ENCODE measurements around the gene IFITM2. TPM values are rescaled to one million over a fixed set of nuclear protein-coding genes. Genes with fewer than 3 reads are reported as not detected.

The IFITM2 gene
- total and polyA plus RNA-seq, 2 donors (not counting 1 experiment from before 2014, with no cell fraction given) = 51.2 to 714 TPM

DNA sequence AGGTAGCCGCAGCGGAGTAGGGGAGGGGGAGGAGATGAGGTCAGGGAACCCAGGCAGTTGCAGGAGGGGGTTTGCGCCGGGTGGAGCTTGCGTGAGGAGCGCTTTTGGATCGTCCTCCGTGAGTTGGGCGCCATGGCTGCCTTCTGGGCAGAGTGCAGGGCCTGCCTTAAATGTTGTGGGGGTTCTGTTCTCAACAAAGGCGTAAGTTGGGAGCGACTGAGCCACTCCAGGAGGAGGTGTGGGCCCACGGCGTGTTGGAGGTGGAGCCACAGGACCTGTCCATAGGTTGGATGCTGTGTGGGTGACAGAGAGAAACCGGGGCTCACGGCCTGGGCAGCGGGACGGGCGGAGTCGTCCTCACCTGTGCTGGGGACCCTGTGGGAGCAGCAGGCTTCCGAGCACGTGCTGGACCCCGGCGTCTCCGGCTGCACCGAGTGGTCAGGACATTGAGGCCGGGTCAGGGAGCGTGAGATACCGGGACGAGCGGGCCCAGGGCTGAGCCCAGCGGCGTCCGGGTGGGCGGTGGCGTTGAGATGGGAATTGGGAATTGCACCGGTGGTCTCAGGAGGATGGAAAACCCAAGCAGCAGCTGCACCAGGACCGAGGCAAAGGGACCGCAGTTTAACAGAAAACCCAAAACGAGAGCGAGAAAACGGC, 19.7 kb upstream of the IFITM2 start:
- H4K20me1 ChIP-seq (ENCODE audit: control insufficient read depth, extremely low read depth, insufficient read depth, low read length) = no peaks in the 10 kb centered on the region
- no peak overlapping the region for H3K27ac ChIP-seq (ENCODE audit: insufficient read depth, low read length)
- H3K4me1 ChIP-seq (ENCODE audit: control insufficient read depth, extremely low read depth, insufficient read depth, low read length) = no peaks in the 10 kb centered on the region
- H2AFZ ChIP-seq (ENCODE audit: low read length) = no peak overlapping the region
- DNase-seq (ENCODE audit: low read depth in 2 of 2) = no peak
- no peaks in the 10 kb centered on the region for H3K36me3 ChIP-seq (ENCODE audit: control insufficient read depth, insufficient read depth, low read length)
- peak overlapping the region; percentile 39 for H3K4me2 ChIP-seq (ENCODE audit: extremely low read depth, insufficient read depth, low read length)
- no peaks in the 10 kb centered on the region for H3K9me3 ChIP-seq (ENCODE audit: control insufficient read depth, insufficient read depth, low read depth, low read length)
- H3K79me2 ChIP-seq (ENCODE audit: control insufficient read depth, insufficient read depth, low read length) = no peaks in the 10 kb centered on the region
- peaks cover 5% of the 10 kb centered on the region for H3K27me3 ChIP-seq (ENCODE audit: control insufficient read depth, insufficient read depth, low read length)
- TF ChIP-seq, protein P1, sequence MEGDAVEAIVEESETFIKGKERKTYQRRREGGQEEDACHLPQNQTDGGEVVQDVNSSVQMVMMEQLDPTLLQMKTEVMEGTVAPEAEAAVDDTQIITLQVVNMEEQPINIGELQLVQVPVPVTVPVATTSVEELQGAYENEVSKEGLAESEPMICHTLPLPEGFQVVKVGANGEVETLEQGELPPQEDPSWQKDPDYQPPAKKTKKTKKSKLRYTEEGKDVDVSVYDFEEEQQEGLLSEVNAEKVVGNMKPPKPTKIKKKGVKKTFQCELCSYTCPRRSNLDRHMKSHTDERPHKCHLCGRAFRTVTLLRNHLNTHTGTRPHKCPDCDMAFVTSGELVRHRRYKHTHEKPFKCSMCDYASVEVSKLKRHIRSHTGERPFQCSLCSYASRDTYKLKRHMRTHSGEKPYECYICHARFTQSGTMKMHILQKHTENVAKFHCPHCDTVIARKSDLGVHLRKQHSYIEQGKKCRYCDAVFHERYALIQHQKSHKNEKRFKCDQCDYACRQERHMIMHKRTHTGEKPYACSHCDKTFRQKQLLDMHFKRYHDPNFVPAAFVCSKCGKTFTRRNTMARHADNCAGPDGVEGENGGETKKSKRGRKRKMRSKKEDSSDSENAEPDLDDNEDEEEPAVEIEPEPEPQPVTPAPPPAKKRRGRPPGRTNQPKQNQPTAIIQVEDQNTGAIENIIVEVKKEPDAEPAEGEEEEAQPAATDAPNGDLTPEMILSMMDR (conservative IDR thresholded peaks at IDR 0.05 in 1 of 2, IDR thresholded peaks at IDR 0.05 in 1 of 2; ENCODE audit: low read depth in 1 of 2, low read length in 2 of 2) = no peak
- no peak for TF ChIP-seq EZH2 (IDR thresholded peaks at IDR 0.05; ENCODE audit: low read length, missing control alignments)
- no peak overlapping the region for H3K9ac ChIP-seq (ENCODE audit: insufficient read depth, low read length)
- H3K4me3 ChIP-seq (replicated peaks in 1 of 4; ENCODE audit: control extremely low read depth in 1 of 4, insufficient read depth in 1 of 4, low read depth in 3 of 4, low read length in 4 of 4) = peak overlapping the region in 3 of 4 experiments; percentile 11 to 59 (median 40)

DNA sequence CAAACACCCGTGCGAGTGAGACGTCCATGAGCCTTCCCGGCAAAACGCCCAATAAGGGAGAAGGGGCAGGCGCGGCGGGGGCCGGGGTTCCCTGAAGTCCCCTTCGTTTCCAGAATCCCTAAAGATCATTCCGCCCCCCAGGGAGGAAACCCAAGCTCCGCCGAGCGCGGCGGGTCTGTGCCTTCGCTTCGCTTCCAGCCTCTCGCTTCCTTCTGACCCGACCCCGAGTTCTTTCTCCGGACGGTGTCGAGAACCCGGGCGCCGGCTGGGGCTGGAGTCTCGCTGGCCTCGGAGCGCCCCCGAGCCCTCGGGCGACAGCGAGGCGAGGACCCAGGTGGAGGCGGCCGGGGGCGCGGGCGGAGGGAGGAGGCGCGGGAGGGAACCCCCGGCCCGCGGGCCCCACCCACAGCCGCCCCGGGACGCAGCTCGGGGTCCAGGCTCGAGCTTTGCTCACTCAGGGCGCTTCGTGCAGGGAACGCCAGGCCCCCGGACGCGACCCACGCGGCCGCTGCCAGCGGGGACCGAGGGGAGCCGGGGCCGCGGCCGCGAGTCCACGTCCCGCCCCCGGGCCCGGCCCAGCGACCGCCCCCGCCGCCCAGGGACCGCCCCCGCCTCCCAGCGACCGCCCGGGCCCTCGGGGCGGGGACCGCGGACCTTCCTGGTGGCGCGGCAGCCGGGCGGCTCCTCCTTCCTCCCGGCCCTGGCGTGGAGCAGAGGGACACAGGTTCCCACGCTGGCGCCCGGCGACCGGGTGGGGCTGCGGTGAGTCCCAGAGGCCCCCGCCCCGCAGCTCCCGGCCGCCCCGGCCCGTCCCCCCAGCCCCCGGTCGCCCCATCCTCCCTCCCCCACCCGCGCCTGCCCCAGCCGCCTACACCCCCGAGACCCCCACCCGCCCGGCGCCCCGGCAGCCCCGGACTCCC, 18.9 kb upstream of the IFITM2 start, which contains the start of gene PGGHG:
Gene PGGHG (plus strand): TSS at position 649 of the 920 bp plus-strand sequence. CDS start 691 bp downstream, outside the sequence.
- Histone ChIP-seq H3K27me3 (ENCODE audit: control insufficient read depth, insufficient read depth, low read length) (peaks cover 5% of the 10 kb centered on the region), H3K4me3 (replicated peaks in 1 of 4; ENCODE audit: control extremely low read depth in 1 of 4, insufficient read depth in 1 of 4, low read depth in 3 of 4, low read length in 4 of 4) (peak within 1 kb of the TSS; percentile 11 to 59 (median 37)), H4K20me1 (ENCODE audit: control insufficient read depth, extremely low read depth, insufficient read depth, low read length) (no peaks in the 10 kb centered on the region), H3K4me2 (ENCODE audit: extremely low read depth, insufficient read depth, low read length) (peak within 1 kb of the TSS; percentile 39), H2AFZ (ENCODE audit: low read length) (peak within 1 kb of the TSS; percentile 33), H3K9me3 (ENCODE audit: control insufficient read depth, insufficient read depth, low read depth, low read length) (no peaks in the 10 kb centered on the region), H3K27ac (ENCODE audit: insufficient read depth, low read length) (no peak within 1 kb of the TSS), H3K79me2 (ENCODE audit: control insufficient read depth, insufficient read depth, low read length) (no peaks in the 10 kb centered on the region), H3K36me3 (ENCODE audit: control insufficient read depth, insufficient read depth, low read length) (no peaks in the 10 kb centered on the region), H3K9ac (ENCODE audit: insufficient read depth, low read length) (peak within 1 kb of the TSS; percentile 9), H3K4me1 (ENCODE audit: control insufficient read depth, extremely low read depth, insufficient read depth, low read length) (no peaks in the 10 kb centered on the region)
- peak in 1 of 2 donors; percentile 8 for DNase-seq (ENCODE audit: low read depth in 2 of 2)
- TF ChIP-seq EZH2 (IDR thresholded peaks at IDR 0.05; ENCODE audit: low read length, missing control alignments) = no peak
- TF ChIP-seq, protein P1 (conservative IDR thresholded peaks at IDR 0.05 in 1 of 2, IDR thresholded peaks at IDR 0.05 in 1 of 2; ENCODE audit: low read depth in 1 of 2, low read length in 2 of 2) = no peak

DNA sequence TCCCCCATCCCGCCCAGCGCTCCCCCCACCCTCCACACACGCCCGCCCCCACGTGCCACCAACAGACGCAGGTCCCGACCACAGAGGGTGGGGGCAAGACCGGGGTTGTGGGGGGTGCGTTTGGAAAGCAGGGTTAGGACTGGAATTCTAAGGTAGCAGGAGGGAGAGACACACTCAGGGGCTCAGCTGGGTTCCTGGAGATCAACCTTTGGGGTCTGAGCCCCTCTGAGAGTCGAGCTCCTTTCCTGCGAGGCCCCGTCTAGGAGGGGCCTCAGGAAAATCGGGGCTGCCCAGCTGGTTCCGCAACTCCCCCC, 18.3 kb upstream of the IFITM2 start:
- H3K27me3 ChIP-seq (ENCODE audit: control insufficient read depth, insufficient read depth, low read length) = peaks cover 5% of the 10 kb centered on the region
- no peak overlapping the region for H2AFZ ChIP-seq (ENCODE audit: low read length)
- H3K9ac ChIP-seq (ENCODE audit: insufficient read depth, low read length) = no peak overlapping the region
- H3K27ac ChIP-seq (ENCODE audit: insufficient read depth, low read length) = no peak overlapping the region
- H3K36me3 ChIP-seq (ENCODE audit: control insufficient read depth, insufficient read depth, low read length) = no peaks in the 10 kb centered on the region
- TF ChIP-seq, protein P1 (conservative IDR thresholded peaks at IDR 0.05 in 1 of 2, IDR thresholded peaks at IDR 0.05 in 1 of 2; ENCODE audit: low read depth in 1 of 2, low read length in 2 of 2) = no peak
- TF ChIP-seq EZH2 (IDR thresholded peaks at IDR 0.05; ENCODE audit: low read length, missing control alignments) = no peak
- no peaks in the 10 kb centered on the region for H3K4me1 ChIP-seq (ENCODE audit: control insufficient read depth, extremely low read depth, insufficient read depth, low read length)
- peak overlapping the region; percentile 35 for H3K4me2 ChIP-seq (ENCODE audit: extremely low read depth, insufficient read depth, low read length)
- no peaks in the 10 kb centered on the region for H4K20me1 ChIP-seq (ENCODE audit: control insufficient read depth, extremely low read depth, insufficient read depth, low read length)
- H3K9me3 ChIP-seq (ENCODE audit: control insufficient read depth, insufficient read depth, low read depth, low read length) = no peaks in the 10 kb centered on the region
- no peaks in the 10 kb centered on the region for H3K79me2 ChIP-seq (ENCODE audit: control insufficient read depth, insufficient read depth, low read length)
- DNase-seq (ENCODE audit: low read depth in 2 of 2) = no peak
- peak overlapping the region in 2 of 4 experiments; percentile 34 to 42 for H3K4me3 ChIP-seq (replicated peaks in 1 of 4; ENCODE audit: control extremely low read depth in 1 of 4, insufficient read depth in 1 of 4, low read depth in 3 of 4, low read length in 4 of 4)

Data from fibroblast of lung (primary cell).